NT2/D1 (cell line): ENCODE results near the gene LRRC32.

Experiments
- SUZ12 ChIP-seq: IDR thresholded peaks from 2 replicates; pipeline ENCODE4 v1.6.1; 2011; ENCODE audit not compliant: insufficient read length, insufficient read depth; ENCODE audit errors: extremely low read depth
- YY1 ChIP-seq: IDR thresholded peaks from 2 replicates; pipeline ENCODE4 v1.6.1; 2011; ENCODE audit not compliant: insufficient read length, insufficient read depth
- ZNF274 ChIP-seq: IDR thresholded peaks from 2 replicates; pipeline ENCODE4 v1.6.1; 2011; ENCODE audit warnings: mild to moderate bottlenecking, low read depth, low read length

GRCh38 chr11:76610371-76610770, 60.2 kb downstream of the LRRC32 start:
- TF ChIP-seq YY1 (no peak), ZNF274 (no peak), SUZ12 (no peak)
